ENCODE measurements around the gene SLC38A2. TPM values are rescaled to one million over a fixed set of nuclear protein-coding genes. Genes with fewer than 3 reads are reported as not detected.
A peak's percentile ranks its signal among the peaks of the same experiment; 100 is the strongest.

The SLC38A2 gene
- total RNA-seq, 1 donor from 2014 or later: 249 TPM

GRCh38 chr12:46367351-46368029 is 5.1 kb downstream of the SLC38A2 start:
- Mint-ChIP-seq H3K9me3 (ENCODE audit: unreplicated experiment) (no peaks in the 10 kb centered on the region), H3K4me3 (ENCODE audit: unreplicated experiment) (peak overlapping the region; percentile 62), H3K4me1 (ENCODE audit: unreplicated experiment) (peaks cover 30% of the 10 kb centered on the region), H3K36me3 (ENCODE audit: low read depth, unreplicated experiment) (peaks cover 66% of the 10 kb centered on the region), H3K27me3 (ENCODE audit: unreplicated experiment) (peaks cover 9% of the 10 kb centered on the region), H3K27ac (ENCODE audit: unreplicated experiment) (no peak overlapping the region)
- TF ChIP-seq, protein P1, sequence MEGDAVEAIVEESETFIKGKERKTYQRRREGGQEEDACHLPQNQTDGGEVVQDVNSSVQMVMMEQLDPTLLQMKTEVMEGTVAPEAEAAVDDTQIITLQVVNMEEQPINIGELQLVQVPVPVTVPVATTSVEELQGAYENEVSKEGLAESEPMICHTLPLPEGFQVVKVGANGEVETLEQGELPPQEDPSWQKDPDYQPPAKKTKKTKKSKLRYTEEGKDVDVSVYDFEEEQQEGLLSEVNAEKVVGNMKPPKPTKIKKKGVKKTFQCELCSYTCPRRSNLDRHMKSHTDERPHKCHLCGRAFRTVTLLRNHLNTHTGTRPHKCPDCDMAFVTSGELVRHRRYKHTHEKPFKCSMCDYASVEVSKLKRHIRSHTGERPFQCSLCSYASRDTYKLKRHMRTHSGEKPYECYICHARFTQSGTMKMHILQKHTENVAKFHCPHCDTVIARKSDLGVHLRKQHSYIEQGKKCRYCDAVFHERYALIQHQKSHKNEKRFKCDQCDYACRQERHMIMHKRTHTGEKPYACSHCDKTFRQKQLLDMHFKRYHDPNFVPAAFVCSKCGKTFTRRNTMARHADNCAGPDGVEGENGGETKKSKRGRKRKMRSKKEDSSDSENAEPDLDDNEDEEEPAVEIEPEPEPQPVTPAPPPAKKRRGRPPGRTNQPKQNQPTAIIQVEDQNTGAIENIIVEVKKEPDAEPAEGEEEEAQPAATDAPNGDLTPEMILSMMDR (IDR thresholded peaks at IDR 0.05; ENCODE audit: unreplicated experiment): no peak
- DNase-seq (ENCODE audit: low spot score): no peak

GRCh38 chr12:46366771-46367170 is 5.8 kb downstream of the SLC38A2 start:
- Mint-ChIP-seq H3K4me1 (ENCODE audit: unreplicated experiment) (peaks cover 26% of the 10 kb centered on the region), H3K27ac (ENCODE audit: unreplicated experiment) (no peak overlapping the region)
- TF ChIP-seq, protein P1 (IDR thresholded peaks at IDR 0.05; ENCODE audit: unreplicated experiment): no peak

GRCh38 chr12:46365951-46366379 is 6.6 kb downstream of the SLC38A2 start:
- peaks cover 26% of the 10 kb centered on the region for H3K4me1 Mint-ChIP-seq (ENCODE audit: unreplicated experiment)
- H3K27ac Mint-ChIP-seq (ENCODE audit: unreplicated experiment): no peak overlapping the region
- H3K4me3 Mint-ChIP-seq (ENCODE audit: unreplicated experiment): no peak overlapping the region
- H3K9me3 Mint-ChIP-seq (ENCODE audit: unreplicated experiment): no peaks in the 10 kb centered on the region
- peaks cover 4% of the 10 kb centered on the region for H3K27me3 Mint-ChIP-seq (ENCODE audit: unreplicated experiment)
- peaks cover 69% of the 10 kb centered on the region for H3K36me3 Mint-ChIP-seq (ENCODE audit: low read depth, unreplicated experiment)
- TF ChIP-seq, protein P1 (IDR thresholded peaks at IDR 0.05; ENCODE audit: unreplicated experiment): no peak
- DNase-seq (ENCODE audit: low spot score): no peak

More at GRCh38 chr12:46366771-46367170, 5.8 kb downstream of the SLC38A2 start:
- Mint-ChIP-seq H3K4me3 (ENCODE audit: unreplicated experiment) (no peak overlapping the region), H3K36me3 (ENCODE audit: low read depth, unreplicated experiment) (peaks cover 66% of the 10 kb centered on the region), H3K27me3 (ENCODE audit: unreplicated experiment) (peaks cover 7% of the 10 kb centered on the region), H3K9me3 (ENCODE audit: unreplicated experiment) (no peaks in the 10 kb centered on the region)
- no peak for DNase-seq (ENCODE audit: low spot score)

DNA sequence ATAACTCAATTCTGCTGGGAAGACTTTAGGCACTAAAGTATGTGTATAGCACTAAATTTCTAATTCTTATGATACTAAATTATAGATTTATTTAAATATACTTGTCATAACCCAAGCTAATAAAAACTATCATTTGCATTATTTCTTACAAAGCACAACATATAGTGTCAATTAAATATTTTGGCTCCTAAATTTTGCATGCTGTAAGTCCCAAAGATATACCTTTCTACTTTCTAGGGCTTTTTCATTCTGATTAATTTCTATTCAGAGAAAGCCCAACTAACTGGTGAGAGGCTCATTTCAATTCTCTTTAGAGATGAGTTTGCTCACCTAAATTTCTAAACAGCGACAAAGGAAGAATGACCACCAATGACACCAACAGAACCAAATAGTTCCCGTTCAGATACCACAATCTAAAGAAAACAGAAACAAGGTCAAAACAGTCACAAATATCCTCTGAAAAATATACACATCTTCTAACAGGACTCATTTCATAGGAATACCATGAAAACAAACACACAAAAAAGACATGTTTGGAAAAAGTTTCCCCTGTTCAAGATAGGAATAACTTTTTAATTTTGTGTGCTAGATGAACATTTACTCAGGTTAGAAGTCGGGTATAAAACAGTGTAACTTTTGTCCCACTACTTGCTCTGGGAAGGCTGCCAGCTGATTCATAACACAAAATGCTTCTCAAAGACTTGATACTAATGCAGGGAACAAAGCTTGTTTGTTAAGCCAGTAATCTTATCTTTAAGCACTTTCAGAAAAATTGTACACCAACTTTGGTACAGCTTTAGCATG is 7.6 kb downstream of the SLC38A2 start:
- TF ChIP-seq, protein P1 (IDR thresholded peaks at IDR 0.05; ENCODE audit: unreplicated experiment): no peak
- Mint-ChIP-seq H3K9me3 (ENCODE audit: unreplicated experiment) (no peaks in the 10 kb centered on the region), H3K27me3 (ENCODE audit: unreplicated experiment) (no peaks in the 10 kb centered on the region), H3K4me3 (ENCODE audit: unreplicated experiment) (no peak overlapping the region), H3K36me3 (ENCODE audit: low read depth, unreplicated experiment) (peaks cover 65% of the 10 kb centered on the region), H3K27ac (ENCODE audit: unreplicated experiment) (no peak overlapping the region), H3K4me1 (ENCODE audit: unreplicated experiment) (peaks cover 23% of the 10 kb centered on the region)
- DNase-seq (ENCODE audit: low spot score): no peak

DNA sequence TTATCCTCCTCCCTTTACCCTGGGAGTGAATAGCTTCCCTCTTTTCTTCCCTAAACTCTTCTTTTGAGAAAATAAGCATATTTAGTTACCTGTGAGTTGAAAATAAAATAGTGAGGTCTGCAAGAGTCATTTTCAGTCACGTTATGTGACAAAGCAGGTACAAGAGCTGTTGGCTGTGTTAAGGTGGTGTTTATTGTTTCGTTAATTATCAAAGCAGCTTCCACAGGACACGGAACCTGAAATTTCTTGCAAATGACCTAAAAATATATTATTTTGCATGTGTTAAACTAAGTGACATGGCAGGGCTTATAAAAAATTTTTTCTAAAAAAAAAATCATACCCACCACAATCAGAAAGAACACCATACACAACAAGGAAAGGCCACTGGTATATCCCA is 8.3 kb downstream of the SLC38A2 start:
- Mint-ChIP-seq H3K27ac (ENCODE audit: unreplicated experiment) (no peak overlapping the region), H3K36me3 (ENCODE audit: low read depth, unreplicated experiment) (peaks cover 63% of the 10 kb centered on the region), H3K27me3 (ENCODE audit: unreplicated experiment) (no peaks in the 10 kb centered on the region), H3K4me3 (ENCODE audit: unreplicated experiment) (peak overlapping the region; percentile 47), H3K4me1 (ENCODE audit: unreplicated experiment) (peaks cover 16% of the 10 kb centered on the region), H3K9me3 (ENCODE audit: unreplicated experiment) (no peaks in the 10 kb centered on the region)
- TF ChIP-seq, protein P1 (IDR thresholded peaks at IDR 0.05; ENCODE audit: unreplicated experiment): no peak
- no peak for DNase-seq (ENCODE audit: low spot score)

Measured in endothelial cell (in vitro differentiated cells).